Epithelial cell of proximal tubule (primary cell): ENCODE measurements around the gene DMD. TPM values are rescaled to one million over a fixed set of nuclear protein-coding genes. Genes with fewer than 3 reads are reported as not detected.
"Not testable (repeated sequence)": the region's sequence is repeated elsewhere in the genome, so short reads cannot be mapped to it uniquely, and the experiment has no call there.

ENCODE experiments used
- DNase-seq: peaks from one replicate; pipeline ENCODE4 v3.0.0-alpha.2; 2011; ENCODE audit warnings: low read depth
- H3K4me3 ChIP-seq: 2 replicates; pipeline ENCODE4 v1.5.1; 2011; ENCODE audit warnings: low read depth, mild to moderate bottlenecking, low read length
- total RNA-seq: library from RNA; depleted of rRNA; stranded (reverse); fragments of >200 nt; gene quantifications from 2 replicates; pipeline ENCODE4 v1.2.3, GENCODE V29; 2015
- TF ChIP-seq, protein P1 (sequence below): conservative IDR thresholded peaks from 2 replicates; pipeline ENCODE4 v1.5.1; 2012; ENCODE audit warnings: low read depth, mild to moderate bottlenecking, low read length

The DMD gene
- total RNA-seq, 1 donor from 2014 or later, result 1.3 TPM

DNA sequence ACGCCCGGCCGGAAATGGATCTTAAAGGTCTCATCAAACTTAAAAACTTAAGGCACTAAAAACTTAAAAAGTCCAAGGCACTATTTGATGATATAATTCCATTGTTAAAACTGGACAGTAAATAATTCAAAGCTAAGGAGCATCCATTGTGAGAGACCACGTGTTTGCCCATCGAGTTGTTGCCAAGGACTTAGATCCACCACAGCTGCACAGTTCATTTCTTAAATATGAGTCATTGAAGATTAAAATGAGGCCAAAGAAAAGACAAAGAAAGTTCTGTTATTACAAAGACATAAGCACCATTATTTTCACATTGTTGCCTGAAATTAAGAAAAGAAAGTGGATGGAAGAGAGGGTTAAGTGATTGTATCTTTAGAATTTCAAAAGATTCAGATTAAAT is 1728.0 kb downstream of the DMD start:
- no peak overlapping the region for H3K4me3 ChIP-seq
- no peak for DNase-seq
- TF ChIP-seq, protein P1, sequence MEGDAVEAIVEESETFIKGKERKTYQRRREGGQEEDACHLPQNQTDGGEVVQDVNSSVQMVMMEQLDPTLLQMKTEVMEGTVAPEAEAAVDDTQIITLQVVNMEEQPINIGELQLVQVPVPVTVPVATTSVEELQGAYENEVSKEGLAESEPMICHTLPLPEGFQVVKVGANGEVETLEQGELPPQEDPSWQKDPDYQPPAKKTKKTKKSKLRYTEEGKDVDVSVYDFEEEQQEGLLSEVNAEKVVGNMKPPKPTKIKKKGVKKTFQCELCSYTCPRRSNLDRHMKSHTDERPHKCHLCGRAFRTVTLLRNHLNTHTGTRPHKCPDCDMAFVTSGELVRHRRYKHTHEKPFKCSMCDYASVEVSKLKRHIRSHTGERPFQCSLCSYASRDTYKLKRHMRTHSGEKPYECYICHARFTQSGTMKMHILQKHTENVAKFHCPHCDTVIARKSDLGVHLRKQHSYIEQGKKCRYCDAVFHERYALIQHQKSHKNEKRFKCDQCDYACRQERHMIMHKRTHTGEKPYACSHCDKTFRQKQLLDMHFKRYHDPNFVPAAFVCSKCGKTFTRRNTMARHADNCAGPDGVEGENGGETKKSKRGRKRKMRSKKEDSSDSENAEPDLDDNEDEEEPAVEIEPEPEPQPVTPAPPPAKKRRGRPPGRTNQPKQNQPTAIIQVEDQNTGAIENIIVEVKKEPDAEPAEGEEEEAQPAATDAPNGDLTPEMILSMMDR, result no peak

DNA sequence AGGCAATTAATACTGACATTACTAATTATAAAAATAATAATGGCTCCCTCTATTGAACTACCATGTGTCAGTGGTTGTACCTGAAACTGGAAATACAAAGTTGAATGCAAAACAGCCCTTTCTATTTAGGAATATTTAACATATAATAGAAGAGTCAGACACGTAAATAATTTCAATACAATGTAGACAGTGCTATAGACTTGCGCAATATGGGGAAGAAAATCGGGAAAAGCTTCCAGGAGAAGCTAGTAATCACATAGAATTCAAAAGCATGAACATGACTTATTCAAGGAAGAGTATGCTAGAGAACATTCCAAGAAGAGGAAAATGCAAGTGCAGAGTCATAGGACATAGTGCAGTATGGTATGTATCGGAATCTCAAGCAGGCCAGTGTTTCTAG is 1730.7 kb downstream of the DMD start:
- TF ChIP-seq, protein P1, result no peak
- DNase-seq, result no peak
- no peak overlapping the region for H3K4me3 ChIP-seq

DNA sequence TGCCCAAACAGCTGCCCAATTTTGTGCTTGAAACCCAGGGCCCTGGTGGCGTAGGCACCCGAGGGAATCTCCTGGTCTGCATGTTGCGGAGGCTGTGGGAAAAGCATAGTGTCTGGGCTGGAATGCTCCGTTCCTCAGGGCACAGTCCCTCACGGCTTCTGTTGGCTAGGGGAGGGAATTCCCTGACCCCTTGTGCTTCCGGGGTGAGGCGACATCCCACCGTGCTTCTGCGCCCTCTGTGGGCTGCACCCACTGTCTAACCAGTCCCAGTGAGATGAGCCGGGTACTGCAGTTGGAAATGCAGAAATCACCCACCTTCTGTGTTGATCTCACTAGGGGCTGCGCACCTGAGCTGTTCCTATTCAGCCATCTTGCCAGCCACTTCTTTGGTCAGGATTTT is 1740.1 kb downstream of the DMD start:
- TF ChIP-seq, protein P1, result no peak
- no peak overlapping the region for H3K4me3 ChIP-seq
- DNase-seq, result no peak

DNA sequence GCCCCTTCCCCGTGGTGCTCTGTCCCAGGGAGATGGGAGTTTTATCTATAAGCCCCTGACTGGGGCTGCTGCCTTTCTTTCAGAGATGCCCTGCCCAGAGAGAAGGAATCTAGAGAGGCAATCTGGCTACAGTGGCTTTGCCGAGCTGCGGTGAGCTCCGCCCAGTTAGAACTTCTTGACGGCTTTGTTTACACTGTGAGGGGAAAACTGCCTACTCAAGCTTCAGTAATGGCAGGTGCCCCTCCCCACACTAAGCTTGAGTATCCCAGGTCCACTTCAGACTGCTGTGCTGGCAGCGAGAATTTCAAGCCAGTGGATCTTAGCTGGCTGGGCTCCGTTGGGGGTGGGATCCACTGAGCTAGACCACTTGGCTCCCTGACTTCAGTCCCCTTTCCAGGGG is 1740.6 kb downstream of the DMD start:
- DNase-seq, H3K4me3 ChIP-seq: not testable (repeated sequence)

DNA sequence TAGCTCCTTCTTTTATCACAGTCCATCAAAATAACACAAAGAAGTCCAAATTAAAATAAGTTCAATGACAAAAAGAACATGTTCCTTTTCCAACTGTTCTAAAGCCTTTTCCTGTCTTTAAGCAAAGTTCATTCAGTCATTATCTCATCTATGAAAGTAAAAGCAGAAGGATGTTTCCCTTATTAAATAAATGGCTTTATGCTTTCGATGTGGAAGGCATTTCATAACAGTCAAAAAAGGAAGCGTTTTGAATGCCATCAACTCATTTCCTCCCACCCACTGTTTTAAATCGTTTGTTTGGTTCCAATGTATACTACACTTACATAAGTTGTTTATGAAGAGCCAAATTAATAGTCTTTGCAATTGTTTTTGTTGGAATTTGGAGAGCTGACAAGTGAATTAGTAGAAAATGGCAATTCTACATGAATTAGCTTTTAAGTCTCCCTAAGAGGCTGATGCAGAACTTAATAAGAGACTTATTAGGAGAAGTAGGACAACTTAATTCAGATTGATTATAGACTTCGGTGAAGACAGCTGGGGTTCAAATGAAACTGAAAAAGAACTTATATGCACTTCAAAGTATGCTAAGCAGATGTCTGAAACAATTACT is 1746.9 kb downstream of the DMD start:
- no peak for DNase-seq
- TF ChIP-seq, protein P1, result no peak
- no peak overlapping the region for H3K4me3 ChIP-seq

DNA sequence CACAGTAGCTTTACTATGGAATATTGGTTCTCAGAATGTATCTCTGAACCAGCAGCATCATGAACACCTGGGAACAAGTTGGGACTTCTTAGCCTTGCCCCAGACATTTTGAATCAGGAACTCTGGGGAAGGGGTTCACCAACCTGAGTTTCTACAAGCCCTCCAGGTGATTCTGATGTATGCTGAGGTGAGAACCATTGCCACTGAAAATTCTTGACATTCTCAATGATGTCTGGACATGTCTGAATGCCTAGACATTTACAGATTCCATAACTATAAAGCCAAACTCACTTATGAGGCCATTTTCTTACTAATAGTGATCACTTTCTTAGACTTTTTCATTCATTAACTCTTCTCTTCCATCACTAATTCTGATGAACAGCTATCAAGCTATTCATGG is 1750.1 kb downstream of the DMD start:
- no peak for DNase-seq
- H3K4me3 ChIP-seq, result no peak overlapping the region
- TF ChIP-seq, protein P1, result no peak

DNA sequence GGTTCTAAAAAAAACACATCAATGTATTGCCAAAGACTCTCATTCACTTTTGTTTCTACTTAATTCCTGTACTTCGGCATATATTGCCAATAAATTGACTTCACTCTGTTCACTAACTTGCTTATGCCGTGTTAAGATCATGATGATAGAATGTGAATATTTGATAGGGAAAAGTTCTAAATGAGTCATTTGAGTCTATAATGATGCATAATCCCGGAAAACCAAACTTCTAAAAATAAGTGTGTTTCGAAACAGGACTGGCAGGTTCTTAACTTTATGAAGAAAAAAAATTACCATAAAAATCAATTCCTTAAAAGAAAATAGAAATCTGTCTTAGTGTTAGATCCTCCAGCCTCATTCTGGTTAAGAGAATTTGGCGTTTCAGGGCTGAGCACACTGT is 1752.0 kb downstream of the DMD start:
- H3K4me3 ChIP-seq, result no peak overlapping the region
- no peak for DNase-seq
- TF ChIP-seq, protein P1, result no peak
